ENCODE results near the gene LEFTY1. TPM values are rescaled to one million over a fixed set of nuclear protein-coding genes. Genes with fewer than 3 reads are reported as not detected.
A peak's percentile ranks its signal among the peaks of the same experiment; 100 is the strongest.

Gene LEFTY1
- total RNA-seq, 1 experiment from 2014 or later, result not detected

DNA sequence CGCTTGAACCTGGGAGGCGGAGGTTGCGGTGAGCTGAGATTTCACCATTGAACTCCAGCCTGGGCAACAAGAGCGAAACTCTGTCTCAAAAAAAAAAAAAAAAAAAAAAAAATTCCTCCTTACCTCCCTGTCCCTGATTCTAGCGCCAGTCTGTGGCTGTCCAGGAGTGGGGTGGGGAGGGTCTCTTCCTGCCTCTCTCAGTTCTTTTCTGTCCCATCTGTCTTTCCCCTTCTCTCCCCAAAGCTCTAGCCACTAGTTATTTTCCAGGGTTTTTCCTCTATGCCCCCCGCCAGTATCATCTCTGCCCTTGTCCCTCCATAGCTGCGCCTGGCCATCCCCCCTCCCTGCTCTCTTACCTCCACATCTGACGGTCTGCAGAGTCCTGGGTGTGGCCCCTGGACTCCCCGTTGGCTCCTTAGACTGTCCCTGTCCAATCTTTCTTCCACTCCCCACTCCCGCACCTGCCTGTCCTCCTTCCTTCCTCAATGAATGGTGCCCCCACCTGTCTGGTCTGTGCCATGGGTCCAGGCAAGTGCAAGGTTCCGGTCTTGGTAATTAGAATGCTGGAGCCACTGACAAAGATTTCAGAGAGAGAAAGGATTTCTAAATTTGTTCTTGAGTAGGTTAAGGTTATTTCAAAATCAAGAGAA lies 5.2 kb downstream of the LEFTY1 start:
- no peak overlapping the region for H2AFZ ChIP-seq (ENCODE audit: low read length)
- H3K9me2 ChIP-seq (replicated peaks; ENCODE audit: low read length), result no peaks in the 10 kb centered on the region
- no peaks in the 10 kb centered on the region for H3K9me3 ChIP-seq (ENCODE audit: low read length)
- H3K4me2 ChIP-seq (ENCODE audit: low read length), result peak overlapping the region; percentile 93
- H3K27ac ChIP-seq (ENCODE audit: low read length), result no peak overlapping the region
- no peak for TF ChIP-seq EZH2 (IDR thresholded peaks at IDR 0.05; ENCODE audit: low read length, unreplicated experiment)
- TF ChIP-seq, protein P1, sequence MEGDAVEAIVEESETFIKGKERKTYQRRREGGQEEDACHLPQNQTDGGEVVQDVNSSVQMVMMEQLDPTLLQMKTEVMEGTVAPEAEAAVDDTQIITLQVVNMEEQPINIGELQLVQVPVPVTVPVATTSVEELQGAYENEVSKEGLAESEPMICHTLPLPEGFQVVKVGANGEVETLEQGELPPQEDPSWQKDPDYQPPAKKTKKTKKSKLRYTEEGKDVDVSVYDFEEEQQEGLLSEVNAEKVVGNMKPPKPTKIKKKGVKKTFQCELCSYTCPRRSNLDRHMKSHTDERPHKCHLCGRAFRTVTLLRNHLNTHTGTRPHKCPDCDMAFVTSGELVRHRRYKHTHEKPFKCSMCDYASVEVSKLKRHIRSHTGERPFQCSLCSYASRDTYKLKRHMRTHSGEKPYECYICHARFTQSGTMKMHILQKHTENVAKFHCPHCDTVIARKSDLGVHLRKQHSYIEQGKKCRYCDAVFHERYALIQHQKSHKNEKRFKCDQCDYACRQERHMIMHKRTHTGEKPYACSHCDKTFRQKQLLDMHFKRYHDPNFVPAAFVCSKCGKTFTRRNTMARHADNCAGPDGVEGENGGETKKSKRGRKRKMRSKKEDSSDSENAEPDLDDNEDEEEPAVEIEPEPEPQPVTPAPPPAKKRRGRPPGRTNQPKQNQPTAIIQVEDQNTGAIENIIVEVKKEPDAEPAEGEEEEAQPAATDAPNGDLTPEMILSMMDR (conservative IDR thresholded peaks at IDR 0.05; ENCODE audit: low read depth, low read length), result peak; percentile 47
- POLR2A ChIA-PET (ENCODE audit: unreplicated experiment), result interaction anchor here (1.6 to 1.8 kb wide), 2 partner anchors 12 to 41 kb away, joined by 10 to 14 read pairs; partner anchors contain the start of gene PYCR2
- H3K4me3 ChIP-seq (ENCODE audit: low read length), result peak overlapping the region; percentile 96; the same call in 1 of the 2 replicates
- H3F3A ChIP-seq (ENCODE audit: low read length, unreplicated experiment), result peaks cover 4% of the 10 kb centered on the region
- CTCF ChIA-PET, result no interaction called here
- peak; percentile 25 for DNase-seq
- no peak overlapping the region for H3K9ac ChIP-seq (ENCODE audit: low read length)
- ATAC-seq, result no peak
- peaks cover 58% of the 10 kb centered on the region for H3K4me1 ChIP-seq (ENCODE audit: insufficient read depth, low read length)
- no TSS peak for BruUV-seq (replicated peaks)
- H3K27me3 ChIP-seq (ENCODE audit: low read length), result no peaks in the 10 kb centered on the region
- peaks cover 43% of the 10 kb centered on the region for H3K79me2 ChIP-seq (ENCODE audit: low read length)
- intact Hi-C loops (cut with micrococcal nuclease), result loop anchor here (2.0 to 5.0 kb wide), 2 partner anchors 37 to 106 kb away; partner anchors contain the start of gene SRP9
- peaks cover 12% of the 10 kb centered on the region; the same call in 1 of the 2 replicates for H4K20me1 ChIP-seq (ENCODE audit: low read length)
- peaks cover 6% of the 10 kb centered on the region; the same call in 1 of the 2 replicates for H3K36me3 ChIP-seq (ENCODE audit: low read depth, low read length)

DNA sequence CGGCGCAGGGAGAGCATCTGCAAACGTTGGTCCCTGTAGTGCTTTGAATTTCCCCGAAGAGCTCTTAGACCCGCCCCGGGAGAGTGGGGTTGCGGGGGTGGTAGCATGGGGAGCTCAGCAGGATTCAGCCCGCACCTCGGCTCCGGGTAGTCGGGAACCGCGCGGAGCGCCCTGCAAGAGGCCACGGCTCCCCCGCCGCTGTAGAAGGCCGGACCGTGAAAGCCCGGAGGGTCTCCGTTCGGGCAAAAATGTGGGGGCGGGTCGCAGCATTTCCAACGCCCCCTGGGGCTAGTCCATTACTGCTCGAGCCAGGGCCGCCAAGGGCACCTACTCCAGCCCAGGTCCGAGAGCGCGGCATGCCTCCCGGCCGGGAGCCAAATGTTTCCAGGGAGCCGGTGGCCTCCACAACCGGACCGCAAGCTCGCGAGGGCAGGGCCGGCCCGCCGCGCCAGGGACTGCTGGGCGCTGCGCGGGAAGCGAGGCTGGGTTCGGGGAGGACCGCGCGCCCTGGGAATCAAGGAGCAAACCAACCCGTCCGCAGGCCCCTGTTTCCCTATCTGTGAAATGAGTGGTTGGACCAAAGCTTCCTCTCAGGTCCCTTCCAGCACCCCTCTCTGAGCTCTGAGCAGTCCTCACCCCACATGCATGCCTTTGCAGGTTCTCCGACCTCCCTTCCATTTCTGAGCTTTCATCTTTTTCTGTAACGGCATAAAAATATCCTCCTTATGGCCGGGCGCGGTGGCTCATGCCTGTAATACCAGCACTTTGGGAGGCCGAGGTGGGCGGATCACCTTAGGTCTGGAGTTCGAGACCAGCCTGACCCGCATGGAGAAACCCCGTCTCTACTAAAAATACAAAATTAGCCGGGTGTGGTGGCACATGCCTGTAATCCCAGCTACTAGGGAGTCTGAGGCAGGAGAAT lies 6.0 kb downstream of the LEFTY1 start:
- H3K9me2 ChIP-seq (replicated peaks; ENCODE audit: low read length), result no peaks in the 10 kb centered on the region
- H3K79me2 ChIP-seq (ENCODE audit: low read length), result peaks cover 51% of the 10 kb centered on the region
- peaks cover 14% of the 10 kb centered on the region; the same call in 1 of the 2 replicates for H4K20me1 ChIP-seq (ENCODE audit: low read length)
- peak overlapping the region; percentile 97 for H3K9ac ChIP-seq (ENCODE audit: low read length)
- no peaks in the 10 kb centered on the region for H3K9me3 ChIP-seq (ENCODE audit: low read length)
- H2AFZ ChIP-seq (ENCODE audit: low read length), result peak overlapping the region; percentile 77
- H3K27me3 ChIP-seq (ENCODE audit: low read length), result no peaks in the 10 kb centered on the region
- peaks cover 4% of the 10 kb centered on the region for H3F3A ChIP-seq (ENCODE audit: low read length, unreplicated experiment)
- intact Hi-C loops (cut with micrococcal nuclease), result loop anchor here (2.0 to 5.0 kb wide), 2 partner anchors 38 to 106 kb away; partner anchors contain the start of gene SRP9
- DNase-seq (peak; percentile 59), ATAC-seq (peak; percentile 10)
- peaks cover 58% of the 10 kb centered on the region for H3K4me1 ChIP-seq (ENCODE audit: insufficient read depth, low read length)
- H3K27ac ChIP-seq (ENCODE audit: low read length), result peak overlapping the region; percentile 98
- peaks cover 6% of the 10 kb centered on the region; the same call in 1 of the 2 replicates for H3K36me3 ChIP-seq (ENCODE audit: low read depth, low read length)
- ChIA-PET CTCF (interaction anchor here (1.2 to 1.6 kb wide), 2 partner anchors 12 to 17 kb away, joined by 7 to 9 read pairs; no protein-coding TSS in a partner anchor), POLR2A (ENCODE audit: unreplicated experiment) (interaction anchor here (0.6 to 1.8 kb wide), 6 partner anchors 11 to 223 kb away, joined by 3 to 14 read pairs (median 6); partner anchors contain the start of gene PYCR2)
- no TSS peak for BruUV-seq (replicated peaks)
- no peak for TF ChIP-seq EZH2phosphoT487 (IDR thresholded peaks at IDR 0.05; ENCODE audit: borderline replicate concordance, low read length)
- TF ChIP-seq EZH2 (IDR thresholded peaks at IDR 0.05; ENCODE audit: low read length, unreplicated experiment), result no peak
- TF ChIP-seq, protein P1 (conservative IDR thresholded peaks at IDR 0.05; ENCODE audit: low read depth, low read length), result no peak
- peak overlapping the region; percentile 93 for H3K4me2 ChIP-seq (ENCODE audit: low read length)
- peak overlapping the region; percentile 96 for H3K4me3 ChIP-seq (ENCODE audit: low read length)
